SK-N-SH (cell line): ENCODE data around the gene PPP1R1A. TPM values are rescaled to one million over a fixed set of nuclear protein-coding genes. Genes with fewer than 3 reads are reported as not detected.

ENCODE experiments used
- CTCF ChIA-PET: fragments of 300-600, 350-600 bp; formaldehyde crosslinking; extraction: SDS; loops from one replicate; lab custom pipeline; 2021; lab: Yijun Ruan, JAX
- POLR2A ChIA-PET: fragments of 350-600 bp; sonication (Branson Sonifier 250); formaldehyde crosslinking; extraction: SDS; loops from one replicate; lab custom pipeline; 2020; ENCODE audit warnings: antibody characterized with exemption, inconsistent platforms; lab: Yijun Ruan, JAX
- DNase-seq: peaks from one replicate; pipeline ENCODE4 v3.0.0; 2012
- H2AFZ ChIP-seq: fragments of 200-600 bp; sonication (generic); 2 replicates; pipeline ENCODE4 v1.8.1; 2016; ENCODE audit warnings: antibody characterized with exemption, mild to moderate bottlenecking, low read depth
- H3F3A ChIP-seq: fragments of 200-600 bp; sonication (generic); replicated peaks from 2 replicates; pipeline ENCODE3; 2016; ENCODE audit warnings: antibody characterized with exemption, mild to moderate bottlenecking; ENCODE audit not compliant: insufficient read depth
- H3K27ac ChIP-seq, 2 experiments: fragments of 200-500 bp in 1 of 2; fragments of 200-600 bp in 1 of 2; sonication (Bioruptor generic) in 1 of 2; sonication (generic), shearing (Covaris generic) in 1 of 2; 2 replicates each; pipeline versions ENCODE4 v1.5.1 to v1.6.1; 2014 to 2016; ENCODE audit warnings: low read depth in 2 of 2, inconsistent platforms in 1 of 2, low read length in 1 of 2, mild to moderate bottlenecking in 1 of 2, mixed read lengths in 1 of 2
- H3K27me3 ChIP-seq: fragments of 200-600 bp; sonication (generic), shearing (Covaris generic); 2 replicates; pipeline ENCODE4 v1.6.1; 2016; ENCODE audit warnings: mixed run types; ENCODE audit not compliant: insufficient read depth
- H3K36me3 ChIP-seq, 2 experiments: fragments of 200-500 bp in 1 of 2; fragments of 200-600 bp in 1 of 2; sonication (Bioruptor generic) in 1 of 2; sonication (generic) in 1 of 2; replicated peaks in 1 of 2; 2 replicates each; pipeline versions ENCODE3 to v1.5.1; 2014 to 2016; ENCODE audit warnings: low read length in 1 of 2, mild to moderate bottlenecking in 1 of 2; ENCODE audit not compliant: insufficient read depth in 2 of 2, control insufficient read depth in 1 of 2
- H3K4me1 ChIP-seq, 2 experiments: fragments of 200-500 bp in 1 of 2; fragments of 200-600 bp in 1 of 2; sonication (Bioruptor generic) in 1 of 2; sonication (generic), shearing (Covaris generic) in 1 of 2; 2 replicates each; pipeline versions ENCODE4 v1.5.1 to v1.6.1; 2014 to 2016; ENCODE audit warnings: low read depth in 1 of 2, low read length in 1 of 2, mixed run types in 1 of 2; ENCODE audit not compliant: insufficient read depth in 2 of 2, control insufficient read depth in 1 of 2
- H3K4me2 ChIP-seq: fragments of 200-600 bp; sonication (generic), shearing (Covaris generic); 2 replicates; pipeline ENCODE4 v1.6.1; 2017; ENCODE audit warnings: mixed run types
- H3K4me3 ChIP-seq, 2 experiments: fragments of 200-500 bp in 1 of 2; fragments of 200-600 bp in 1 of 2; sonication (Bioruptor generic) in 1 of 2; sonication (generic), shearing (Covaris generic) in 1 of 2; 2 replicates each; pipeline versions ENCODE4 v1.5.1 to v1.8.1; 2014 to 2016; ENCODE audit warnings: low read depth in 2 of 2, inconsistent platforms in 1 of 2, low read length in 1 of 2, mild to moderate bottlenecking in 1 of 2, mixed read lengths in 1 of 2, moderate library complexity in 1 of 2
- H3K79me2 ChIP-seq: fragments of 200-600 bp; sonication (generic); 2 replicates; pipeline ENCODE4 v1.8.1; 2017; ENCODE audit warnings: mild to moderate bottlenecking; ENCODE audit not compliant: insufficient read depth
- H3K9ac ChIP-seq: fragments of 200-600 bp; sonication (generic); 2 replicates; pipeline ENCODE4 v1.6.1; 2017; ENCODE audit warnings: mixed run types
- H3K9me2 ChIP-seq: fragments of 200-600 bp; sonication (generic); 2 replicates; pipeline ENCODE4 v1.6.1; 2017; ENCODE audit warnings: mixed run types
- H3K9me3 ChIP-seq: fragments of 200-600 bp; sonication (generic); 2 replicates; pipeline ENCODE4 v1.6.1; 2017; ENCODE audit warnings: mixed run types, mild to moderate bottlenecking, moderate library complexity
- H4K20me1 ChIP-seq: fragments of 200-600 bp; sonication (generic); 2 replicates; pipeline ENCODE4 v1.6.1; 2017; ENCODE audit warnings: mild to moderate bottlenecking, mixed run types; ENCODE audit not compliant: insufficient read depth
- CHD2 ChIP-seq: fragments of 150-350 bp; IDR thresholded peaks from 2 replicates; pipeline ENCODE4 v1.6.1; 2018; ENCODE audit warnings: low read length; ENCODE audit not compliant: partially characterized antibody
- CTCF ChIP-seq: fragments of 200-600 bp; sonication (generic); IDR thresholded peaks from 2 replicates; pipeline ENCODE4 v1.6.1; 2017; ENCODE audit warnings: antibody characterized with exemption, mild to moderate bottlenecking, moderate library complexity
- ELF1 ChIP-seq: IDR thresholded peaks from 2 replicates; pipeline ENCODE4 v1.4.0; 2012
- EP300 ChIP-seq, 2 experiments: IDR thresholded peaks; 2 replicates each; pipeline versions ENCODE4 v1.4.0 to v1.6.1; 2012; ENCODE audit warnings: borderline replicate concordance in 1 of 2, low read depth in 1 of 2, low read length in 1 of 2
- EZH2phosphoT487 ChIP-seq: fragments of 200-600 bp; sonication (generic); IDR thresholded peaks from 2 replicates; pipeline ENCODE4 v1.6.1; 2017; ENCODE audit warnings: low read depth, mixed run types, mild to moderate bottlenecking, antibody characterized with exemption, moderate library complexity, borderline replicate concordance
- FOSL2 ChIP-seq: IDR thresholded peaks from 2 replicates; pipeline ENCODE4 v1.4.0; 2012; ENCODE audit warnings: low read depth, mild to moderate bottlenecking, moderate library complexity, borderline replicate concordance
- GATA2 ChIP-seq: sonication (generic); formaldehyde crosslinking; IDR thresholded peaks from 2 replicates; pipeline ENCODE4 v1.5.0; 2020; ENCODE audit warnings: mild to moderate bottlenecking, missing genetic modification reagents
- MEF2A ChIP-seq: IDR thresholded peaks from 2 replicates; pipeline ENCODE4 v1.4.0; 2012; ENCODE audit warnings: low read depth, borderline replicate concordance
- MXI1 ChIP-seq: IDR thresholded peaks from 2 replicates; pipeline ENCODE4 v1.6.1; 2012; ENCODE audit warnings: mild to moderate bottlenecking, low read depth, low read length, improper control_type of control experiment
- RAD21 ChIP-seq: IDR thresholded peaks from 2 replicates; pipeline ENCODE4 v1.6.1; 2012; ENCODE audit warnings: mild to moderate bottlenecking, low read length
- RCOR1 ChIP-seq: fragments of 150-350 bp; IDR thresholded peaks from 2 replicates; pipeline ENCODE4 v1.6.1; 2017; ENCODE audit warnings: antibody characterized with exemption, low read length
- RXRA ChIP-seq: IDR thresholded peaks from 2 replicates; pipeline ENCODE4 v1.4.0; 2012; ENCODE audit warnings: low read depth, mild to moderate bottlenecking, borderline replicate concordance
- TAF1 ChIP-seq: IDR thresholded peaks from 2 replicates; pipeline ENCODE4 v1.6.1; 2012; ENCODE audit warnings: low read depth, mild to moderate bottlenecking, low read length, moderate library complexity, borderline replicate concordance
- TEAD4 ChIP-seq: IDR thresholded peaks from 2 replicates; pipeline ENCODE4 v1.4.0; 2012; ENCODE audit warnings: mild to moderate bottlenecking, borderline replicate concordance; ENCODE audit not compliant: insufficient read depth
- YY1 ChIP-seq: IDR thresholded peaks from 2 replicates; pipeline ENCODE4 v1.4.0; 2012; ENCODE audit warnings: low read depth, mild to moderate bottlenecking
- WGBS: methylation state at CpG from one replicate; pipeline ENCODE4 v1.1.6; 2017; ENCODE audit warnings: low lambda C conversion rate; 5-methylcytosine and 5-hydroxymethylcytosine counted together
- polyA plus RNA-seq, 3 experiments: library from polyadenylated mRNA; depleted of rRNA; stranded (reverse); fragments of >200 nt; gene quantifications; 2 replicates each; pipeline ENCODE4 v1.2.3, GENCODE V29; 2012
- TF ChIP-seq, protein P1 (sequence below): fragments of 150-350 bp; IDR thresholded peaks from 2 replicates; pipeline ENCODE4 v1.6.1; 2017; ENCODE audit warnings: antibody characterized with exemption, low read length, low read depth, borderline replicate concordance
- TF ChIP-seq, protein P2 (sequence below): IDR thresholded peaks from 2 replicates; pipeline ENCODE4; 2012
- TF ChIP-seq, protein P3 (sequence below): IDR thresholded peaks from 2 replicates; pipeline ENCODE4 v1.4.0; 2012; ENCODE audit warnings: low read depth, borderline replicate concordance
- TF ChIP-seq, protein P4 (sequence below): fragments of 150-350 bp; IDR thresholded peaks from 2 replicates; pipeline ENCODE4 v1.6.1; 2016; ENCODE audit warnings: mild to moderate bottlenecking, low read depth, low read length
- TF ChIP-seq, protein P5 (sequence below): IDR thresholded peaks from 2 replicates; pipeline ENCODE4 v1.4.0; 2012; ENCODE audit warnings: low read depth

PPP1R1A gene
- polyA plus RNA-seq, 1 of the 3 experiments (the other 2 are of a cell fraction), result not detected

- Histone ChIP-seq H3K4me3 (no peak overlapping the region), H3K4me1 (no peaks in the 10 kb centered on the region), H3K79me2 (no peaks in the 10 kb centered on the region), H3K9me2 (no peaks in the 10 kb centered on the region), H3K36me3 (no peaks in the 10 kb centered on the region), H2AFZ (no peak overlapping the region), H3K4me2 (no peak overlapping the region), H3F3A (no peaks in the 10 kb centered on the region), H4K20me1 (no peaks in the 10 kb centered on the region), H3K9ac (no peak overlapping the region), H3K27ac (no peak overlapping the region)
- 15% methylated on average over 7 of the region's 7 CpGs for WGBS
- no peak for DNase-seq
- ChIA-PET CTCF (interaction anchor here (1.3 kb wide), 1 partner anchor 18 kb away, joined by 3 read pairs; no protein-coding TSS in a partner anchor), POLR2A (no interaction called here)
- TF ChIP-seq RXRA, result no peak
- TF ChIP-seq RAD21, result no peak
- TF ChIP-seq RCOR1, result no peak
- TF ChIP-seq CTCF, result no peak
- no peak for TF ChIP-seq EP300 (IDR thresholded peaks at IDR 0.05; ENCODE audit: borderline replicate concordance in 1 of 2, low read depth in 1 of 2, low read length in 1 of 2)
- TF ChIP-seq, protein P1, sequence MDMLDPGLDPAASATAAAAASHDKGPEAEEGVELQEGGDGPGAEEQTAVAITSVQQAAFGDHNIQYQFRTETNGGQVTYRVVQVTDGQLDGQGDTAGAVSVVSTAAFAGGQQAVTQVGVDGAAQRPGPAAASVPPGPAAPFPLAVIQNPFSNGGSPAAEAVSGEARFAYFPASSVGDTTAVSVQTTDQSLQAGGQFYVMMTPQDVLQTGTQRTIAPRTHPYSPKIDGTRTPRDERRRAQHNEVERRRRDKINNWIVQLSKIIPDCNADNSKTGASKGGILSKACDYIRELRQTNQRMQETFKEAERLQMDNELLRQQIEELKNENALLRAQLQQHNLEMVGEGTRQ, result no peak
- TF ChIP-seq, protein P2, sequence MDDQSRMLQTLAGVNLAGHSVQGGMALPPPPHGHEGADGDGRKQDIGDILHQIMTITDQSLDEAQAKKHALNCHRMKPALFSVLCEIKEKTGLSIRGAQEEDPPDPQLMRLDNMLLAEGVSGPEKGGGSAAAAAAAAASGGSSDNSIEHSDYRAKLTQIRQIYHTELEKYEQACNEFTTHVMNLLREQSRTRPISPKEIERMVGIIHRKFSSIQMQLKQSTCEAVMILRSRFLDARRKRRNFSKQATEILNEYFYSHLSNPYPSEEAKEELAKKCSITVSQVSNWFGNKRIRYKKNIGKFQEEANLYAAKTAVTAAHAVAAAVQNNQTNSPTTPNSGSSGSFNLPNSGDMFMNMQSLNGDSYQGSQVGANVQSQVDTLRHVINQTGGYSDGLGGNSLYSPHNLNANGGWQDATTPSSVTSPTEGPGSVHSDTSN, result no peak
- TF ChIP-seq, protein P3, sequence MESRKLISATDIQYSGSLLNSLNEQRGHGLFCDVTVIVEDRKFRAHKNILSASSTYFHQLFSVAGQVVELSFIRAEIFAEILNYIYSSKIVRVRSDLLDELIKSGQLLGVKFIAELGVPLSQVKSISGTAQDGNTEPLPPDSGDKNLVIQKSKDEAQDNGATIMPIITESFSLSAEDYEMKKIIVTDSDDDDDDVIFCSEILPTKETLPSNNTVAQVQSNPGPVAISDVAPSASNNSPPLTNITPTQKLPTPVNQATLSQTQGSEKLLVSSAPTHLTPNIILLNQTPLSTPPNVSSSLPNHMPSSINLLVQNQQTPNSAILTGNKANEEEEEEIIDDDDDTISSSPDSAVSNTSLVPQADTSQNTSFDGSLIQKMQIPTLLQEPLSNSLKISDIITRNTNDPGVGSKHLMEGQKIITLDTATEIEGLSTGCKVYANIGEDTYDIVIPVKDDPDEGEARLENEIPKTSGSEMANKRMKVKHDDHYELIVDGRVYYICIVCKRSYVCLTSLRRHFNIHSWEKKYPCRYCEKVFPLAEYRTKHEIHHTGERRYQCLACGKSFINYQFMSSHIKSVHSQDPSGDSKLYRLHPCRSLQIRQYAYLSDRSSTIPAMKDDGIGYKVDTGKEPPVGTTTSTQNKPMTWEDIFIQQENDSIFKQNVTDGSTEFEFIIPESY, result no peak
- TF ChIP-seq TAF1, result no peak
- TF ChIP-seq, protein P4, sequence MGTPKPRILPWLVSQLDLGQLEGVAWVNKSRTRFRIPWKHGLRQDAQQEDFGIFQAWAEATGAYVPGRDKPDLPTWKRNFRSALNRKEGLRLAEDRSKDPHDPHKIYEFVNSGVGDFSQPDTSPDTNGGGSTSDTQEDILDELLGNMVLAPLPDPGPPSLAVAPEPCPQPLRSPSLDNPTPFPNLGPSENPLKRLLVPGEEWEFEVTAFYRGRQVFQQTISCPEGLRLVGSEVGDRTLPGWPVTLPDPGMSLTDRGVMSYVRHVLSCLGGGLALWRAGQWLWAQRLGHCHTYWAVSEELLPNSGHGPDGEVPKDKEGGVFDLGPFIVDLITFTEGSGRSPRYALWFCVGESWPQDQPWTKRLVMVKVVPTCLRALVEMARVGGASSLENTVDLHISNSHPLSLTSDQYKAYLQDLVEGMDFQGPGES, result no peak
- TF ChIP-seq MXI1, result no peak
- no peak for TF ChIP-seq FOSL2
- TF ChIP-seq EZH2phosphoT487, result no peak
- TF ChIP-seq ELF1, result no peak
- no peak for TF ChIP-seq YY1
- TF ChIP-seq TEAD4, result no peak
- no peak for TF ChIP-seq MEF2A
- no peak for TF ChIP-seq GATA2 (CRISPR knock-in tag)
- TF ChIP-seq CHD2, result no peak
- TF ChIP-seq, protein P5, sequence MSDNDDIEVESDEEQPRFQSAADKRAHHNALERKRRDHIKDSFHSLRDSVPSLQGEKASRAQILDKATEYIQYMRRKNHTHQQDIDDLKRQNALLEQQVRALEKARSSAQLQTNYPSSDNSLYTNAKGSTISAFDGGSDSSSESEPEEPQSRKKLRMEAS, result no peak
- TF ChIP-seq, all 33 proteins: peak for 0
- H3K27me3 ChIP-seq, result peaks cover 61% of the 10 kb centered on the region
- H3K9me3 ChIP-seq, result no peaks in the 10 kb centered on the region
Observed at GRCh38 chr12:54544743-54545142, 43.7 kb downstream of the PPP1R1A start.
